SK-N-SH treated with all-trans-retinoic acid at 6 μM for 48 hours (cell line): Measurements from ENCODE around the gene SH3D21.
A peak's percentile ranks its signal among the peaks of the same experiment; 100 is the strongest.

ENCODE experiments used
- ATAC-seq: fragments of 200-7000 bp; cut with Tn5 transposase; 3 replicates; pipeline ENCODE4 v1.9.1; 2020; ENCODE audit warnings: mild to moderate bottlenecking, moderate library complexity
- ESRRG ChIP-seq: fragments of 250-450 bp; sonication (Bioruptor Pico); IDR thresholded peaks from 2 replicates; pipeline ENCODE4 v1.6.1; 2021; ENCODE audit warnings: mild to moderate bottlenecking
- GLIS3 ChIP-seq: fragments of 250-450 bp; sonication (Bioruptor Pico); IDR thresholded peaks from 2 replicates; pipeline ENCODE4 v1.5.0; 2020; ENCODE audit warnings: mild to moderate bottlenecking, moderate library complexity
- OSR1 ChIP-seq: fragments of 250-450 bp; sonication (Bioruptor Pico); IDR thresholded peaks from 2 replicates; pipeline ENCODE4 v1.8.0; 2022; ENCODE audit warnings: moderate library complexity, mild to moderate bottlenecking, inconsistent platforms
- PPARA ChIP-seq: fragments of 250-450 bp; sonication (Bioruptor Pico); IDR thresholded peaks from 2 replicates; pipeline ENCODE4 v1.5.0; 2020; ENCODE audit warnings: mild to moderate bottlenecking, borderline replicate concordance
- RARB ChIP-seq: fragments of 250-450 bp; sonication (Bioruptor Pico); IDR thresholded peaks from 2 replicates; pipeline ENCODE4 v1.8.0; 2021; ENCODE audit warnings: mild to moderate bottlenecking, moderate library complexity
- ZFP3 ChIP-seq: fragments of 250-450 bp; sonication (Bioruptor Pico); IDR thresholded peaks from 2 replicates; pipeline ENCODE4 v1.5.0; 2020; ENCODE audit warnings: mild to moderate bottlenecking, moderate library complexity
- ZFP30 ChIP-seq: fragments of 450-650 bp; formaldehyde crosslinking; IDR thresholded peaks from 2 replicates; pipeline ENCODE4 v1.5.0; 2022; ENCODE audit warnings: mild to moderate bottlenecking, moderate library complexity
- ZNF565 ChIP-seq: fragments of 450-650 bp; formaldehyde crosslinking; conservative IDR thresholded peaks from 2 replicates; pipeline ENCODE4 v1.5.0; 2020; ENCODE audit warnings: low read depth, mild to moderate bottlenecking, moderate library complexity
- TF ChIP-seq, protein P1 (sequence below): fragments of 250-450 bp; sonication (Bioruptor Pico); IDR thresholded peaks from 2 replicates; pipeline ENCODE4 v1.5.1; 2021; ENCODE audit warnings: mild to moderate bottlenecking, moderate library complexity
- TF ChIP-seq, protein P2 (sequence below): fragments of 250-450 bp; sonication (Bioruptor Pico); IDR thresholded peaks from 2 replicates; pipeline ENCODE4 v1.5.1; 2020; ENCODE audit warnings: low read depth, mild to moderate bottlenecking, moderate library complexity
- TF ChIP-seq, protein P3 (sequence below): fragments of 250-450 bp; sonication (Bioruptor Pico); IDR thresholded peaks from 2 replicates; pipeline ENCODE4 v1.8.0; 2020; ENCODE audit warnings: mild to moderate bottlenecking, moderate library complexity, borderline replicate concordance

SH3D21 gene

DNA sequence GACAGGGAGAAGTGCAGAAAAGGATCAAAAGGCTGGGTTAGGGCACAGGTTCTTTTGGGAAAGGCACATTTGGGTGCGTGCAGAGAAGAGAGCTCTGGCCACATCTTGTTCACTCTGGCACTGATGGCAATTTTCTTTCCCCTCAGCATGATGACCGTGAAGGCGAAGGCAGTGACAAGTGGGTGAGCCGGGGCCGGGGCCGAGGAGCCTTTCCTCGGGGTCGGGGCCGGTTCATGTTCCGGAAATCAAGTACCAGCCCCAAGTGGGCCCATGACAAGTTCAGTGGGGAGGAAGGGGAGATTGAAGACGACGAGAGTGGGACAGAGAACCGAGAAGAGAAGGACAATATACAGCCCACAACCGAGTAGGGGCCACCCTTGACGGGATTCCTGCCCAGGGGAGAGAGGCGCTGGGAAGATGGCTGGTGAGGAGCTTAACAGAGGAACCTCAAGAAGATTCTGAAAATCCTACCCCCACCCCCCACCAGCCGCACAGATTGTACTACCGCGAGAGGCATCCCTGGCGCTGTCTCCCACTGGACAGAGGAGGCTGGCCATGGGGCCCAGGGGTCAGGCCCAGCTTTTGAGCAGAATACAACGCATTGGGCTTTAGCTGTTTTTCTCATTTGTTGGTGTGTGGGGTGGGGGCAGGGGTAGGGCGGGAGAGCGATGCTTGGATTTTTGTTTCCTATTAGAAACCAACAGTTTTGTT lies 2.4 kb upstream of the SH3D21 start:
- no peak for ATAC-seq
- TF ChIP-seq, protein P1, sequence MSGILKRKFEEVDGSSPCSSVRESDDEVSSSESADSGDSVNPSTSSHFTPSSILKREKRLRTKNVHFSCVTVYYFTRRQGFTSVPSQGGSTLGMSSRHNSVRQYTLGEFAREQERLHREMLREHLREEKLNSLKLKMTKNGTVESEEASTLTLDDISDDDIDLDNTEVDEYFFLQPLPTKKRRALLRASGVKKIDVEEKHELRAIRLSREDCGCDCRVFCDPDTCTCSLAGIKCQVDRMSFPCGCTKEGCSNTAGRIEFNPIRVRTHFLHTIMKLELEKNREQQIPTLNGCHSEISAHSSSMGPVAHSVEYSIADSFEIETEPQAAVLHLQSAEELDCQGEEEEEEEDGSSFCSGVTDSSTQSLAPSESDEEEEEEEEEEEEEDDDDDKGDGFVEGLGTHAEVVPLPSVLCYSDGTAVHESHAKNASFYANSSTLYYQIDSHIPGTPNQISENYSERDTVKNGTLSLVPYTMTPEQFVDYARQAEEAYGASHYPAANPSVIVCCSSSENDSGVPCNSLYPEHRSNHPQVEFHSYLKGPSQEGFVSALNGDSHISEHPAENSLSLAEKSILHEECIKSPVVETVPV (CRISPR knock-in tag), result no peak
- TF ChIP-seq ZFP3 (CRISPR knock-in tag), result no peak
- TF ChIP-seq, all 23 proteins: peak for 0

DNA sequence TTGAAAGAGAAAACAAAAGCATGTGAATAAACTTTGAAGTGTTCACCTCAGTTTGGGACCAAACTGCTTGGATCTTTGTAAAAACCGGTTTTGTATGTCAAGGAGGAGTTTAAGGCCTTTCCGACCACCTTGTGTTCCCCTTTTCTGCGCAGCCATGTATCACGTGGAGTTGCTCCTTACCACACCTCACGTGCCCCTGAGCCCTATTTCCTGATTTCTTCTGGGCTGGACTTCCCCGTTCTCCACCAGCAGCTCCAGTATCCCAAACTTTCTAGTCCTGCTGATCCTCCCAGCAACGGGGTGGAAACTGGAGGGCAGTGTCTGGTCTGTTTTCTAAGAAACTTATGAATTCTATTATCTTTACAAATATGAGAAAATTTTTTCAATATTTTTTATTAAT lies 1.6 kb upstream of the SH3D21 start:
- no peak for ATAC-seq
- TF ChIP-seq PPARA (CRISPR knock-in tag), result no peak

DNA sequence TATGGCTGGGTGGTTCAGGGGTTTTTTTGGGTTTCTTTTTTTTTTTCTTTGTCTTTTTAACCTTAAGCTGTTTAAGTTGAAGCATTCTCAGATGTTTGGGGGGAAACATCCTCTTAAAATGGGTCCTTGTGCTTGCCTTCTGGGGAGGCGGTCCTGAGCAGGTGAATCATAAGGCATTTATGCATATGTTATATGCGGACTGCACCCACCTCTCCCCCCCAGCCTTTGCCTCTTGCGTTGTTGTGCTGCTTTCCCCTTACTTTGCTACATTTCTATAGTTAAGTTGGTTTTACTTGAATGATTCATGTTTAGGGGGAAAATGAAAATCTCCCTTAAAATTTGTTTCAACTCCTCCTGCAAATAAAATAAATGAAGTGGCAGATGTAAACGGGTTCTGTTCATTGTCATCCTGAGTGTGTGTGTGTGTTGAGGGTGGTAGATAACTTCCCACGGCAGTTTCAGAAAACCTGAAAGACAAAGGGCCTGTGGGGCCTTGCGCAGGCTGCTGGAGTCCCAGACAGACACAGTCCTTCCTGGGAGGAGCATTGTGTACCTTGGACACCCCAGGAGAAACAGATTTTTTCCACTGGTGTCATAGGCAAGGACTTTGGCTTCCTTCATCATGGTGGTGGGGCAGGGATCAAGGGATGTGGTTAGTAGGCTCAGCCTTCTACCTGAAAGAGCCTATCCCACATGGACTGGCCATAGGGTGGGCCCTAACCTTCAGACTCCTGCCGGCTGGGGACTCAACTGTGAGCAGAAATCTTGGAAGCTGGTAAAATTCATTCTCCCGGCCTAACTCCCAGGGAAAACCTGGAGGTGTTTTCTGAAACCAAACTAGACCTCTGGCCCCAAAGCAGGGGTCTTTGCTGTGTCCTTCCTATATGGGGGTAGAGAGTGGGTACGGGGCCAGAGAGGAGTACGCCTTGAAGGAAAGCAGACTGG lies 926 bp upstream of the SH3D21 start:
- TF ChIP-seq, protein P2, sequence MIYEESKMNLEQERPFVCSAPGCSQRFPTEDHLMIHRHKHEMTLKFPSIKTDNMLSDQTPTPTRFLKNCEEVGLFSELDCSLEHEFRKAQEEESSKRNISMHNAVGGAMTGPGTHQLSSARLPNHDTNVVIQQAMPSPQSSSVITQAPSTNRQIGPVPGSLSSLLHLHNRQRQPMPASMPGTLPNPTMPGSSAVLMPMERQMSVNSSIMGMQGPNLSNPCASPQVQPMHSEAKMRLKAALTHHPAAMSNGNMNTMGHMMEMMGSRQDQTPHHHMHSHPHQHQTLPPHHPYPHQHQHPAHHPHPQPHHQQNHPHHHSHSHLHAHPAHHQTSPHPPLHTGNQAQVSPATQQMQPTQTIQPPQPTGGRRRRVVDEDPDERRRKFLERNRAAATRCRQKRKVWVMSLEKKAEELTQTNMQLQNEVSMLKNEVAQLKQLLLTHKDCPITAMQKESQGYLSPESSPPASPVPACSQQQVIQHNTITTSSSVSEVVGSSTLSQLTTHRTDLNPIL (CRISPR knock-in tag), result no peak
- no peak for ATAC-seq

DNA sequence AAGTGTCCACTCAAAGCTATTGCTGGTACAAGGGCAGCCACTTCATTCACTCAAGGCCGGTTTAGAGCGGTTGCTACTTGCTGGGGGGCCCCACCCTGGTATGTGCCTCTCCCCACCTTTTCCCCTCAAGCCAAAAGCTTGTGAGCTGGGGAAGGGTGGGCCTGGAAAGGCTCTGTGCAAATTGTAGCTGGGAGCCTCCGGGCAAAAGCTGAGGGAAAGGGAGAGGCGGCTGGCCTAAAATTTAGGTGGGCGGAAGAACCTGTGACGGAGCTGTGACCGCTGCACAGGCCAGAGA lies 306 bp upstream of the SH3D21 start:
- TF ChIP-seq, protein P3, sequence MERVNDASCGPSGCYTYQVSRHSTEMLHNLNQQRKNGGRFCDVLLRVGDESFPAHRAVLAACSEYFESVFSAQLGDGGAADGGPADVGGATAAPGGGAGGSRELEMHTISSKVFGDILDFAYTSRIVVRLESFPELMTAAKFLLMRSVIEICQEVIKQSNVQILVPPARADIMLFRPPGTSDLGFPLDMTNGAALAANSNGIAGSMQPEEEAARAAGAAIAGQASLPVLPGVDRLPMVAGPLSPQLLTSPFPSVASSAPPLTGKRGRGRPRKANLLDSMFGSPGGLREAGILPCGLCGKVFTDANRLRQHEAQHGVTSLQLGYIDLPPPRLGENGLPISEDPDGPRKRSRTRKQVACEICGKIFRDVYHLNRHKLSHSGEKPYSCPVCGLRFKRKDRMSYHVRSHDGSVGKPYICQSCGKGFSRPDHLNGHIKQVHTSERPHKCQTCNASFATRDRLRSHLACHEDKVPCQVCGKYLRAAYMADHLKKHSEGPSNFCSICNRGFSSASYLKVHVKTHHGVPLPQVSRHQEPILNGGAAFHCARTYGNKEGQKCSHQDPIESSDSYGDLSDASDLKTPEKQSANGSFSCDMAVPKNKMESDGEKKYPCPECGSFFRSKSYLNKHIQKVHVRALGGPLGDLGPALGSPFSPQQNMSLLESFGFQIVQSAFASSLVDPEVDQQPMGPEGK (CRISPR knock-in tag), result 0 out of 2 replicates have a peak, but pooled peaks have one; percentile 23
- TF ChIP-seq RARB, result no peak
- ATAC-seq, result no peak

DNA sequence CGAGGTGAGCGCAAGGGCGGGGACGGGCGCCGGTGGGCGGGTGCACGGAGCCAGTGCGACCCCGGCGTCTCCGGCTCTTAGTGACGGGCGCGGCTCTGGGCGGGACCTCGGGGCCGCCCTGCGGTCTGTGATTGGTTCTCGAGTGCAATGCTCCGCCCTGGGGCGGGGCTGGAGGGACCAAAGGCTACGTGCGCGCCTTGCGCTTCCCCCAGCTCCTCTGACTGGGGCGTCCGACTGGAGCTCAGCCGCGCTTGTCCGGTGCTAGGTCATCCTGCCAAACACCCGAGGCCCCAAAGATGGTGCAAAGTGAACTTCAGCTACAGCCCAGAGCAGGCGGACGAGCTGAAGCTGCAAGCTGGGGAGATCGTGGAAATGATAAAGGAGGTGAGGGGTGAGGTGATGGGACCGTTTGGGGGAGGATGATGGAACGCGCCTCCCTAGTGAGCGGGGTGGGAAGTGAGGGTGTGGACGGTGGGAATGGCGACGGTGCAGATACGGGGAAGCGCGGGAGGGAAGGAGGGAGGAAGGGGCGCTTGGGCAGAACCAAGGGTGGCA lies 811 bp downstream of the SH3D21 start:
- TF ChIP-seq, protein P3 (CRISPR knock-in tag), result no peak
- no peak for TF ChIP-seq OSR1 (CRISPR knock-in tag)
- TF ChIP-seq ZNF565 (CRISPR knock-in tag), result no peak
- TF ChIP-seq RARB, result no peak
- TF ChIP-seq, protein P2 (CRISPR knock-in tag), result no peak
- no peak for TF ChIP-seq ESRRG (CRISPR knock-in tag)
- peak; percentile 98 for ATAC-seq

DNA sequence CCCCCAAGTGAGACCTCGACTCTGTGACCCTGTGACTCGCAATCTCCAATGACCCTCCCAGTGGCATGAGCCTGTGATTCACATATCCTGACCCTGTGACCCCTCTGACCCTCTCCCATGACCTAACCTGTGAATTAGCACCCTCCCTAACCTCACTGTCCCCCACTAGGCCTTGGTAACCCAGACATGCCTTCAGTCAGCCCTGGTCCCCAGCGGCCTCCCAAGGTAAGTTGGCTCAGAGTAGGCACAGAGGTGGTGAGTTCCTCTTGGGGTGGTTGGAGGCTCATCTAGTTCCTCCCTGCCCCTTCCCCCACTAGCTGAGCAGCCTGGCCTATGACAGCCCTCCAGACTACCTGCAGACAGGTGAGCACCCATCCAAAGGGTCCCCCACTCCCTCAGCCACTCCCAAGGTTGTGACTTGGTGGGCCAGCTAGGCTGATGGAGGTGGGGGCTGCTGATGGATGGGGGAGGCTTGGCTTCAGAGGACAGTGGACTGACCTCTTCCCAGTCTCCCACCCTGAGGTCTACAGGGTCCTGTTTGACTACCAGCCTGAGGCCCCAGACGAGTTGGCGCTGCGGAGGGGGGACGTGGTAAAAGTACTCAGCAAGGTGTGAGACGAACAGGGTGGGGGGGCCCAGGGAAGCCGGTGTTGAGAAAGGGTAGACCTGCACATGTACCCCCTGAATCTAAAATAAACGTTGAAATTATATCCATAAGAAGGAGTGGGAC lies 1.6 kb downstream of the SH3D21 start:
- TF ChIP-seq GLIS3 (CRISPR knock-in tag), result no peak
- no peak for TF ChIP-seq ZFP30 (CRISPR knock-in tag)
- TF ChIP-seq OSR1 (CRISPR knock-in tag), result no peak
- TF ChIP-seq, all 23 proteins: peak for 0
- no peak for ATAC-seq
